HepG2 (cell line): ENCODE data around the gene FAM120B. TPM values are rescaled to one million over a fixed set of nuclear protein-coding genes. Genes with fewer than 3 reads are reported as not detected.
A peak's percentile ranks its signal among the peaks of the same experiment; 100 is the strongest.

Experiments
- CCAR2 ChIP-seq: fragments of 200-400 bp; formaldehyde crosslinking; optimal IDR thresholded peaks from 2 replicates; pipeline ENCODE3; 2018; ENCODE audit warnings: low read depth, mild to moderate bottlenecking, low read length, moderate library complexity
- DBP ChIP-seq: sonication (generic); formaldehyde crosslinking; IDR thresholded peaks from 2 replicates; pipeline ENCODE4 v1.4.0; 2020; ENCODE audit warnings: missing genetic modification reagents; ENCODE audit errors: not compliant biosample characterization
- MXD3 ChIP-seq: IDR thresholded peaks from 2 replicates; pipeline ENCODE4 v1.6.1; 2016; ENCODE audit warnings: mild to moderate bottlenecking, missing biosample characterization, missing genetic modification reagents
- PRMT3 ChIP-seq: sonication (generic); formaldehyde crosslinking; IDR thresholded peaks from 2 replicates; pipeline ENCODE4 v1.8.1; 2022; ENCODE audit warnings: low read depth, mild to moderate bottlenecking, moderate library complexity, missing genetic modification reagents, borderline replicate concordance
- PRPF4 ChIP-seq: fragments of 200-400 bp; formaldehyde crosslinking; IDR thresholded peaks from 2 replicates; pipeline ENCODE4 v1.6.1; 2016; ENCODE audit warnings: low read length, low read depth; ENCODE audit not compliant: poor library complexity, severe bottlenecking
- RBFOX2 ChIP-seq: fragments of 200-400 bp; formaldehyde crosslinking; IDR thresholded peaks from 2 replicates; pipeline ENCODE4 v1.6.1; 2017; ENCODE audit warnings: low read depth, mild to moderate bottlenecking, low read length
- SIN3A ChIP-seq: IDR thresholded peaks from 2 replicates; pipeline ENCODE4 v1.6.1; 2011; ENCODE audit warnings: low read depth, mild to moderate bottlenecking, control low read depth, low read length, borderline replicate concordance
- TBL1XR1 ChIP-seq: fragments of 150-350 bp; IDR thresholded peaks from 2 replicates; pipeline ENCODE4 v1.6.1; 2014; ENCODE audit warnings: borderline replicate concordance, low read length; ENCODE audit not compliant: partially characterized antibody
- TGIF2 ChIP-seq: IDR thresholded peaks from 2 replicates; pipeline ENCODE4 v1.6.1; 2016; ENCODE audit warnings: control low read depth, missing compliant biosample characterization
- TMF1 ChIP-seq: sonication (generic); formaldehyde crosslinking; IDR thresholded peaks from 2 replicates; pipeline ENCODE4 v1.8.1; 2022; ENCODE audit warnings: low read depth, missing genetic modification reagents
- USF2 ChIP-seq, 2 experiments: sonication (generic) in 1 of 2; formaldehyde crosslinking in 1 of 2; IDR thresholded peaks; 2 replicates each; pipeline versions ENCODE4 v1.5.1 to v1.6.1; 2011 to 2020; ENCODE audit warnings: borderline replicate concordance in 1 of 2, low read depth in 1 of 2, low read length in 1 of 2, mild to moderate bottlenecking in 1 of 2, missing genetic modification reagents in 1 of 2, moderate library complexity in 1 of 2
- XRCC5 ChIP-seq: fragments of 200-400 bp; formaldehyde crosslinking; optimal IDR thresholded peaks from 2 replicates; pipeline ENCODE3; 2017; ENCODE audit warnings: mild to moderate bottlenecking, low read length
- ZKSCAN5 ChIP-seq: sonication (generic); formaldehyde crosslinking; IDR thresholded peaks from 2 replicates; pipeline ENCODE4 v1.5.1; 2020; ENCODE audit warnings: mild to moderate bottlenecking, missing genetic modification reagents
- ZMYM2 ChIP-seq: sonication (generic); formaldehyde crosslinking; IDR thresholded peaks from 2 replicates; pipeline ENCODE4 v1.8.0; 2022; ENCODE audit warnings: mild to moderate bottlenecking, missing genetic modification reagents
- ZNF253 ChIP-seq: sonication (generic); formaldehyde crosslinking; IDR thresholded peaks from 2 replicates; pipeline ENCODE4 v1.8.0; 2022; ENCODE audit warnings: mild to moderate bottlenecking, missing genetic modification reagents, borderline replicate concordance
- ZNF263 ChIP-seq: sonication (generic); formaldehyde crosslinking; IDR thresholded peaks from 2 replicates; pipeline ENCODE4 v1.4.0; 2020; ENCODE audit warnings: missing genetic modification reagents
- ZNF34 ChIP-seq: sonication (generic); formaldehyde crosslinking; IDR thresholded peaks from 2 replicates; pipeline ENCODE4 v1.4.0; 2020; ENCODE audit warnings: mild to moderate bottlenecking, missing genetic modification reagents, borderline replicate concordance
- ZSCAN29 ChIP-seq: sonication (generic); formaldehyde crosslinking; conservative IDR thresholded peaks from 2 replicates; pipeline ENCODE4 v1.4.0; 2020; ENCODE audit warnings: mild to moderate bottlenecking, missing genetic modification reagents
- polyA plus RNA-seq, 8 experiments: library from polyadenylated mRNA; depleted of rRNA in 3 of 8; stranded (reverse) in 7 of 8; unstranded in 1 of 8; fragments of >200 nt; fragmentation: Illumina TruSeq in 4 of 8; extraction: Trizol in 4 of 8; gene quantifications; 2 replicates each; pipeline versions ENCODE4 v1.2.1 to v1.2.3, GENCODE V29; 2011 to 2016; ENCODE audit warnings: low read depth in 4 of 8, missing spikeins in 1 of 8, mixed read lengths in 1 of 8; ENCODE audit not compliant: insufficient read depth in 1 of 8
- total RNA-seq, 5 experiments: library from RNA; depleted of rRNA; stranded (reverse); fragments of >200 nt; fragmentation: Illumina TruSeq; extraction: Trizol; gene quantifications; 2 replicates each; pipeline ENCODE4 v1.2.3, GENCODE V29; 2016; ENCODE audit warnings: low read depth in 1 of 5
- TF ChIP-seq, protein P1 (sequence below): sonication (generic); formaldehyde crosslinking; IDR thresholded peaks from 2 replicates; pipeline ENCODE4 v1.8.0; 2022; ENCODE audit warnings: missing genetic modification reagents, mild to moderate bottlenecking, borderline replicate concordance
- TF ChIP-seq, protein P2 (sequence below): sonication (generic); formaldehyde crosslinking; IDR thresholded peaks from 2 replicates; pipeline ENCODE4 v1.8.0; 2022; ENCODE audit warnings: missing genetic modification reagents, low read depth, mild to moderate bottlenecking, borderline replicate concordance
- TF ChIP-seq, protein P3 (sequence below): sonication (generic); formaldehyde crosslinking; IDR thresholded peaks from 2 replicates; pipeline ENCODE4 v1.9.0; 2022; ENCODE audit warnings: missing genetic modification reagents, mild to moderate bottlenecking, borderline replicate concordance

FAM120B gene
- total and polyA plus RNA-seq, 2 of the 13 experiments (the other 11 are each of a cell fraction or from before 2014, with no cell fraction given): 9.2 to 10.7 TPM

- peak; percentile 51 for TF ChIP-seq DBP (CRISPR knock-in tag)
- peak; percentile 56 for TF ChIP-seq ZNF263 (CRISPR knock-in tag)
- peak; percentile 99 for TF ChIP-seq RBFOX2
- TF ChIP-seq USF2 (IDR thresholded peaks at IDR 0.05; ENCODE audit: low read depth, low read length): no peak
- no peak; the same call in 1 of the 2 replicates for TF ChIP-seq USF2 (CRISPR knock-in tag; IDR thresholded peaks at IDR 0.05; ENCODE audit: borderline replicate concordance)
- TF ChIP-seq TGIF2 (CRISPR knock-in tag): peak; percentile 64; the same call in 1 of the 2 replicates
- peak; percentile 94; the same call in 1 of the 2 replicates for TF ChIP-seq SIN3A
- TF ChIP-seq TMF1 (CRISPR knock-in tag): no peak
- 0 out of 2 replicates have a peak, but pooled peaks have one; percentile 56 for TF ChIP-seq ZSCAN29
- peak; percentile 46 for TF ChIP-seq XRCC5
- TF ChIP-seq TBL1XR1: no peak
- TF ChIP-seq ZNF34 (CRISPR knock-in tag): peak; percentile 97
- TF ChIP-seq ZNF253 (CRISPR knock-in tag): peak; percentile 44; the same call in 1 of the 2 replicates
- TF ChIP-seq MXD3 (CRISPR knock-in tag): peak; percentile 93
- TF ChIP-seq, protein P1, sequence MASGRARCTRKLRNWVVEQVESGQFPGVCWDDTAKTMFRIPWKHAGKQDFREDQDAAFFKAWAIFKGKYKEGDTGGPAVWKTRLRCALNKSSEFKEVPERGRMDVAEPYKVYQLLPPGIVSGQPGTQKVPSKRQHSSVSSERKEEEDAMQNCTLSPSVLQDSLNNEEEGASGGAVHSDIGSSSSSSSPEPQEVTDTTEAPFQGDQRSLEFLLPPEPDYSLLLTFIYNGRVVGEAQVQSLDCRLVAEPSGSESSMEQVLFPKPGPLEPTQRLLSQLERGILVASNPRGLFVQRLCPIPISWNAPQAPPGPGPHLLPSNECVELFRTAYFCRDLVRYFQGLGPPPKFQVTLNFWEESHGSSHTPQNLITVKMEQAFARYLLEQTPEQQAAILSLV (CRISPR knock-in tag): peak; percentile 90
- TF ChIP-seq CCAR2: no peak
- TF ChIP-seq, protein P2, sequence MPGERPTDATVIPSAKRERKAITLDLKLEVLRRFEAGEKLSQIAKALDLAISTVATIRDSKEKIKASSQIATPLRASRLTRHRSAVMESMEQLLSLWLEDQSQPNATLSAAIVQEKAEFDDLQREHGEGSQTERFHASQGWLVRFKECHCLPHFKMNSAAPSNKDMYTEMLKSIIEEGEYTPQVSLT: no peak; the same call in 1 of the 2 replicates
- TF ChIP-seq PRPF4: no peak
- 0 out of 2 replicates have a peak, but pooled peaks have one; percentile 21 for TF ChIP-seq PRMT3
- TF ChIP-seq, protein P3, sequence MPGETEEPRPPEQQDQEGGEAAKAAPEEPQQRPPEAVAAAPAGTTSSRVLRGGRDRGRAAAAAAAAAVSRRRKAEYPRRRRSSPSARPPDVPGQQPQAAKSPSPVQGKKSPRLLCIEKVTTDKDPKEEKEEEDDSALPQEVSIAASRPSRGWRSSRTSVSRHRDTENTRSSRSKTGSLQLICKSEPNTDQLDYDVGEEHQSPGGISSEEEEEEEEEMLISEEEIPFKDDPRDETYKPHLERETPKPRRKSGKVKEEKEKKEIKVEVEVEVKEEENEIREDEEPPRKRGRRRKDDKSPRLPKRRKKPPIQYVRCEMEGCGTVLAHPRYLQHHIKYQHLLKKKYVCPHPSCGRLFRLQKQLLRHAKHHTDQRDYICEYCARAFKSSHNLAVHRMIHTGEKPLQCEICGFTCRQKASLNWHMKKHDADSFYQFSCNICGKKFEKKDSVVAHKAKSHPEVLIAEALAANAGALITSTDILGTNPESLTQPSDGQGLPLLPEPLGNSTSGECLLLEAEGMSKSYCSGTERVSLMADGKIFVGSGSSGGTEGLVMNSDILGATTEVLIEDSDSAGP (CRISPR knock-in tag): peak; percentile 91; the same call in 1 of the 2 replicates
- 0 out of 2 replicates have a peak, but pooled peaks have one; percentile 19 for TF ChIP-seq ZKSCAN5 (CRISPR knock-in tag)
- TF ChIP-seq ZMYM2 (CRISPR knock-in tag): peak; percentile 52; the same call in 1 of the 2 replicates
These were observed at the start of gene FAM120B (continued) for GRCh38 chr6:170306324-170307079.
